Measurements from ENCODE around the gene LNP1. TPM values are rescaled to one million over a fixed set of nuclear protein-coding genes. Genes with fewer than 3 reads are reported as not detected.

LNP1 gene
- total RNA-seq, 1 donor = 2.9 TPM

- TF ChIP-seq CTCF (IDR thresholded peaks at IDR 0.05; ENCODE audit: extremely low read depth, low read depth, low read length) = no peak
- no peak overlapping the region for H3K4me3 ChIP-seq (ENCODE audit: insufficient read depth, low read length)
- H3K27ac ChIP-seq (ENCODE audit: low read depth, low read length) = no peak overlapping the region
- no peaks in the 10 kb centered on the region for H3K36me3 ChIP-seq (ENCODE audit: insufficient read depth, low read length)
- H2AFZ ChIP-seq (ENCODE audit: low read length) = no peak overlapping the region
- H3K27me3 ChIP-seq (ENCODE audit: insufficient read depth, low read length) = no peaks in the 10 kb centered on the region
- peaks cover 5% of the 10 kb centered on the region for H3K79me2 ChIP-seq (ENCODE audit: insufficient read depth, low read length)
- no peaks in the 10 kb centered on the region for H4K20me1 ChIP-seq (ENCODE audit: insufficient read depth, low read length)
- no peak for DNase-seq (ENCODE audit: insufficient read length, low spot score, missing footprints)
- no peak overlapping the region for H3K4me2 ChIP-seq (ENCODE audit: insufficient read depth, low read length)
- no peaks in the 10 kb centered on the region for H3K9me3 ChIP-seq (ENCODE audit: low read depth, low read length)
- peaks cover 20% of the 10 kb centered on the region for H3K4me1 ChIP-seq (ENCODE audit: insufficient read depth, low read length)
Measured at GRCh38 chr3:100496711-100497261, 95.4 kb downstream of the LNP1 start.

GRCh38 chr3:100499651-100500050, 98.3 kb downstream of the LNP1 start:
- H2AFZ ChIP-seq (ENCODE audit: low read length) = no peak overlapping the region
- no peak overlapping the region for H3K4me3 ChIP-seq (ENCODE audit: insufficient read depth, low read length)
- H3K27ac ChIP-seq (ENCODE audit: low read depth, low read length) = no peak overlapping the region
- H3K4me2 ChIP-seq (ENCODE audit: insufficient read depth, low read length) = no peak overlapping the region
- no peak for TF ChIP-seq CTCF (IDR thresholded peaks at IDR 0.05; ENCODE audit: extremely low read depth, low read depth, low read length)
- peaks cover 5% of the 10 kb centered on the region for H3K79me2 ChIP-seq (ENCODE audit: insufficient read depth, low read length)
- H4K20me1 ChIP-seq (ENCODE audit: insufficient read depth, low read length) = no peaks in the 10 kb centered on the region
- H3K27me3 ChIP-seq (ENCODE audit: insufficient read depth, low read length) = no peaks in the 10 kb centered on the region
- DNase-seq (ENCODE audit: insufficient read length, low spot score, missing footprints) = no peak
- peaks cover 10% of the 10 kb centered on the region for H3K4me1 ChIP-seq (ENCODE audit: insufficient read depth, low read length)
- no peaks in the 10 kb centered on the region for H3K9me3 ChIP-seq (ENCODE audit: low read depth, low read length)
- no peaks in the 10 kb centered on the region for H3K36me3 ChIP-seq (ENCODE audit: insufficient read depth, low read length)

- Histone ChIP-seq H3K4me2 (ENCODE audit: insufficient read depth, low read length) (no peak overlapping the region), H4K20me1 (ENCODE audit: insufficient read depth, low read length) (no peaks in the 10 kb centered on the region), H3K4me3 (ENCODE audit: insufficient read depth, low read length) (no peak overlapping the region), H3K4me1 (ENCODE audit: insufficient read depth, low read length) (peaks cover 10% of the 10 kb centered on the region), H3K9me3 (ENCODE audit: low read depth, low read length) (no peaks in the 10 kb centered on the region), H3K27ac (ENCODE audit: low read depth, low read length) (no peak overlapping the region), H2AFZ (ENCODE audit: low read length) (no peak overlapping the region), H3K27me3 (ENCODE audit: insufficient read depth, low read length) (no peaks in the 10 kb centered on the region), H3K79me2 (ENCODE audit: insufficient read depth, low read length) (peaks cover 2% of the 10 kb centered on the region), H3K36me3 (ENCODE audit: insufficient read depth, low read length) (no peaks in the 10 kb centered on the region)
- TF ChIP-seq CTCF (IDR thresholded peaks at IDR 0.05; ENCODE audit: extremely low read depth, low read depth, low read length) = no peak
- DNase-seq (ENCODE audit: insufficient read length, low spot score, missing footprints) = no peak
Measured at GRCh38 chr3:100500320-100500880, 99.1 kb downstream of the LNP1 start.

- Histone ChIP-seq H3K27ac (ENCODE audit: low read depth, low read length) (no peak overlapping the region), H3K79me2 (ENCODE audit: insufficient read depth, low read length) (no peaks in the 10 kb centered on the region), H3K4me1 (ENCODE audit: insufficient read depth, low read length) (peaks cover 11% of the 10 kb centered on the region), H3K27me3 (ENCODE audit: insufficient read depth, low read length) (no peaks in the 10 kb centered on the region), H2AFZ (ENCODE audit: low read length) (no peak overlapping the region), H4K20me1 (ENCODE audit: insufficient read depth, low read length) (no peaks in the 10 kb centered on the region), H3K4me3 (ENCODE audit: insufficient read depth, low read length) (no peak overlapping the region), H3K9me3 (ENCODE audit: low read depth, low read length) (no peaks in the 10 kb centered on the region), H3K36me3 (ENCODE audit: insufficient read depth, low read length) (no peaks in the 10 kb centered on the region), H3K4me2 (ENCODE audit: insufficient read depth, low read length) (no peak overlapping the region)
- DNase-seq (ENCODE audit: insufficient read length, low spot score, missing footprints) = no peak
- TF ChIP-seq CTCF (IDR thresholded peaks at IDR 0.05; ENCODE audit: extremely low read depth, low read depth, low read length) = no peak
Measured at GRCh38 chr3:100503448-100503847, 102.1 kb downstream of the LNP1 start.

Other genes starting within 250 kb of the LNP1 start
- gene TBC1D23, start 140.5 kb upstream of the LNP1 start, total RNA-seq = 64.4 and 64.5 TPM in 2 replicates
- gene NIT2, start 66.8 kb upstream of the LNP1 start, total RNA-seq = 18.1 and 23.3 TPM in 2 replicates
- 52.5 and 57.8 TPM in 2 replicates for gene TOMM70, start 450 bp upstream of the LNP1 start, total RNA-seq
- 35.5 and 41.0 TPM in 2 replicates for gene TMEM45A, start 91.1 kb downstream of the LNP1 start, total RNA-seq
- not detected in 2 replicates for gene ADGRG7, start 208.1 kb downstream of the LNP1 start, total RNA-seq

All from osteoblast (primary cell).